HG03025 (cell line): Measurements from ENCODE around the gene ALDH1L1.

Experiments used
- ATAC-seq: cut with Tn5 transposase; IDR thresholded peaks from one replicate; pipeline ENCODE4 v1.9.1; 2021; ENCODE audit warnings: mild to moderate bottlenecking, moderate library complexity; ENCODE audit not compliant: unreplicated experiment, low FRiP score

The ALDH1L1 gene

DNA sequence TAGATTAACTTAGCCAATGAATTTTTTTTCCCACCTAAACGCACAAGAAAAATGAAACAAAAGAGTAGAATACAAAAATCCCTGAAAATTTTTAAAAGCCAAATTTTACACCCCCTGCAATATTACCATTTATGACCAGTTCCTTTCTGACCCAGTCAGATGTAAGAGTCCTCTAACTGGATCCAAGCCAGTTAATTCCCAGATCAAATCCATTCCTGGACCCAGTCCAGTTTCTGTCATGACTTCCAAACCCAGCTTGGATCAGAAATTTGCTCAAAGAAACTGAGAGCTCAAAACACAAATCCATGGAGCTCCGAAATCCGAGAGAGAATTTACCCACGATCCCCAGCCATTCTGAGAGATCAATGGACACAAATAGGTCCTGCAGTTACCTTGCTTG is 17.0 kb upstream of the ALDH1L1 start:
- ATAC-seq, result no peak

GRCh38 chr3:126194713-126195305 is 14.4 kb upstream of the ALDH1L1 start:
- ATAC-seq, result no peak

- ATAC-seq, result no peak
These were observed 10.9 kb upstream of the ALDH1L1 start for GRCh38 chr3:126191246-126191645.

- ATAC-seq, result no peak
These were observed 7.5 kb upstream of the ALDH1L1 start for GRCh38 chr3:126187920-126188319.

GRCh38 chr3:126186749-126187148 is 6.4 kb upstream of the ALDH1L1 start:
- no peak for ATAC-seq

DNA sequence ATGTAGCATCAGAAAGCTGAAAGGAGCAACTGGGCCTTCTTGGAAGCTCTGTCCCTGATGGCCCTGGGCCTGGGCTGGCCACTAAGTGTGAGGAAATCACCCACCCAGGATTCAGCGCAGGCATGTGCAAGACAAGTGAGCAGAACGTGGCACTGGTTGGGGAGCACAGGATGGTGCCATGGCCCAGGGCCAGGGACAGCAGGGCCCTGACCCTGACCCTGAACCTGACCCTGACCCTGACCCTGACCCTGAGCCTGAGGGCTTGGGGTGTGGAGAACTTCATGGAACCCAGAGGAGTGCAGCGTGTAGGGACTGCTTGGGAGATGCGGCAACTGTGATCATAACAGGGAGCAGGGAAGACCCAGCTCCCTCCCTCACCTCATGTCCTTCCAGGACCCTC is 5.9 kb upstream of the ALDH1L1 start:
- no peak for ATAC-seq

- no peak for ATAC-seq
These were observed 4.1 kb upstream of the ALDH1L1 start for GRCh38 chr3:126184465-126185000.

DNA sequence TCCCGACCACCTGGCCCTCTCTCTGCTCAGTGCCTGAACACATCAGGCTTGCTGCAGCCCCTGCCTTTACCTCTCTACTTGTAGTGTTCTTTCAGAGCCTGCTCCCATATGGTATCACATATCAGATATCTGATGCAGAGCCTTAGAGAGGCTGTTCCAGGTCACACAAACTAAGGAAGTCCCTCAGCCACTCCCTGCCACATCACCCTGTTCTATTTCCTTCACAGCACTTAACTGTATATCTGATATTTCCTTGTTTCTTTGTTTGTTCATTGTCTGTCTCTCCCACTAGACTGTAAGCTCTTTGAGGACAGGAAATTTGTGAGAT is 976 bp upstream of the ALDH1L1 start:
- no peak for ATAC-seq

DNA sequence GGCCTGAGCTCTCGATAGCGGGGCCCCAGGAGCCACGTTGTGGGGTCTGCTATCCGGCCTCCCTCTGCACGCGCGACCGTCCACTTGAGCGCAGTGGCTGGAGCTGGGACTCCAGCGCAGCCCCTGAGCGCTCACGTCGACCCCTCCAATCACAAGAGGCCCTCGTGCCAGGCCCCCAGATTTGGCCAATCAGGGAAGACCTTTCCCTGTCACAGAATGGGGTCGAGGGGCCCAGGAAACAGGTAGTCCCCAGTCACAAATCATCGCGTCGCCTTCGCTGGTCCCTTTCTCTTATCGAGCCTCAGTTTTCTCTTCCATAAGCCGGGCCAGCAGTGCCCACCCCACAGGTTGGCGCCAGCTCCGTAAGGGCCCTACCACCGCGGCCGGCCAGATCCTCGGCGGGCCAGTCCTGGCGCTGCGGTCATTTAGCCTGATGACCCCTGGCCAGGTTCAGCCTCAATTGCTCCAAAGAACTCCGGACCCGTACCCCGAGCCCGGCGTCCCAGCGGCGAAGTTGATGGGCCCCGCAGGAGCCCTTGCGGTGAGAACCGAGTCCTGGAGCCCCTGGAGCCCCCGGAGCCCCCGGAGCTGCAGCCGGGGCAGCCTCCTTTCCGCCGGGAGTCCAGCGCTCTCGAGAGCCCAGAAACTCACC is 435 bp downstream of the ALDH1L1 start:
- ATAC-seq, result no peak

GRCh38 chr3:126170073-126170777 is 10.2 kb downstream of the ALDH1L1 start:
- ATAC-seq, result no peak

DNA sequence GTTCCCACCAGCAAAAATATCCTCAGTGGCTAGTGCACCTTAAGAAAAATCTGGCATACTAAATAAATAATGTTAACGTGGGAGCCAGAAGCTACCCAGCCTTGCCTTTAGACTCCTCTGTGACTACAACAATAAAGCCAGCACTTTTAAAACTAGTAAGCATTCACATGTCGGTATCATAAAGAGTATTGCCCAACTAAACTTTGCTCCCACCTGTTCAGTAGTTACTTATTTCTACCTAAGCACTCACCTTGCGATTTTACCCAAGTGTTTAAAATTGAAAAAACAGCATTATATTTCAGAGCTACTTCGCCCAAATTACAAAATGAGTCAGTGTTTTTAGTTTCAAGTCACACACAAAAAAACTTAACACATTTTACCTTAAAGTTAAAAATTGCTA is 12.8 kb downstream of the ALDH1L1 start:
- ATAC-seq, result no peak

DNA sequence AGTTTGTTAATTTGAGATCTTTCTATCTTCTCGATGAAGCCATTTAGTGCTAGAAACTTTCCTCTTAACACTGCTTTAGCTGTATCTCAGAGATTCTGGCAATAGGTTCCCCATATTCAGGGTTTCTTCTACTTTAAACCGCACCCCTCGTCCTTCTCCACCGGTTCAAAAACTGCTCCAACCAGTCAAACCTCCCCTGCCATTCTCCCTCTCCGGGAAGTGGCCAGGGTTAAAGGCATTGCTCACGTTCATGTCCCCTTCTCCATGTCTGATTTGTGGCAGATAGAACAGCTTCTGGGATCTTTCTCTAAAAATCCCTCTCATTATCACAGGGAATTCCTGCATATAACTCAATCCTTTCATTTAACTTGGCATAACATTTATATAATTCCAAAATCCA is 14.4 kb downstream of the ALDH1L1 start:
- no peak for ATAC-seq

DNA sequence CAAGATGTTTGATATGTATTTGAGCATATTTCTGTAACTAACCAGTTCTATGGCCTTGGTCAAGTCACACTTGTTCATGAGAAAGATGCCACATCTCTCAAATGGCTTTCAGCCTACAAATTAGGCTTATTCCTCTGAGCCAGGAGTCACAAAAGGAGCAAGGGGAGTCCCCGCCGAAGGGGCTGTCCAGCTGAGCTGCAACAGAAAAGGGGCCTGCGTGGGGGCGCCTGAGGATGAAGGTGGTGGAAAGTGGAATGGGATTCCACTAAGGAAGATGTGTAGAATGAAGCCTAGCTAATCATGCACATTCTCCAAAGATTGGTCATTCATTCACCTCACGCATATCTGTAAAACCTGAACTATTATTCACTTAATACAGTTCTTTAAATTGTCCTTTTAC is 19.1 kb downstream of the ALDH1L1 start:
- no peak for ATAC-seq

- ATAC-seq, result no peak
These were observed 19.9 kb downstream of the ALDH1L1 start for GRCh38 chr3:126160243-126161210.

DNA sequence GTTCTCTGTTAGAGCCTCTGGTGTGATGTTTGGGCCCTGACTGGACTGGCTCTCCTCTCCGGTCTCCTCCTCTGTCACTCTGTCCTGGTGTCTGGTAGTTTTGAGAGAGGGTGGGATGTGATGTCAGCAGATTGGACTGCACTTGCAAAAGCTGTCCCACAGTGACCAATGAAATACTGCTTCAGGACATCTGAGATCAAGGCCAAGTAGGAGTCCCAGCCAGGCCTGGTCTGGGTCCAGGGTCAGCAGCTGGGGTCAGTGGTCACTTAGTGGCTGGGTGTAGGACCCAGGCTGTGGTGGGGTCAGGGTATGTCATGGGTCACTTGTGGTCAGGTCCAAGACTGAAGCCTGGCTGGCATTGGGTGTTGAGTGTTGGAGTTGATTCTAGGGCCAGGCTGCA is 20.9 kb downstream of the ALDH1L1 start:
- no peak for ATAC-seq

- no peak for ATAC-seq
These were observed 21.4 kb downstream of the ALDH1L1 start for GRCh38 chr3:126158912-126159454.

GRCh38 chr3:126158016-126158911 is 22.1 kb downstream of the ALDH1L1 start:
- no peak for ATAC-seq

GRCh38 chr3:126157083-126157768 is 23.2 kb downstream of the ALDH1L1 start:
- ATAC-seq, result no peak

DNA sequence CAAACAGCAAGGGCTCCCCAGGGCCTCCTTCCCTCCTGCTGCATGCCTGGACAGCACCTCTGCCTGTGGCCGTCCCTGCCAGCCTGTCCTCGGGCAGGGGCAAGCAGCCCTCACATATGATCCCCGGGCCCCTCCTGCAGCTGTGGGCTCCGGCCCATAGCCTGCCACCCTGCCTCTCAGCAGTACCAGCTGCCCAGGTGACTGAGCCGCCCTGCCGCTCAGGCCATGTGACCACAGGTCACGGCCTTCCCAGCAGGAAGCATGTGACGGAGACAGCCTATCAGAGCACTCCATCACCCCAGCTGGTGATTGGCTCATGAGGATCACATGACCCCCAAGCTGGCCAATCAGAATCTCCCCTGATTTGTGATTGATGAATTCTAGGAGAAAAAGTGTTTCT is 23.9 kb downstream of the ALDH1L1 start:
- no peak for ATAC-seq
